Subcutaneous adipose tissue (tissue), 4 donors: Measurements from ENCODE around the gene DPYSL5. TPM values are rescaled to one million over a fixed set of nuclear protein-coding genes. Genes with fewer than 3 reads are reported as not detected.

Experiments used
- CTCF ChIP-seq: fragments of 450-650 bp; IDR thresholded peaks from one replicate; pipeline ENCODE4 v1.5.1; 2016; ENCODE audit warnings: low read depth, mild to moderate bottlenecking, control low read depth, antibody characterized with exemption, moderate library complexity
- total RNA-seq, 4 donors: library from RNA; depleted of rRNA; stranded (reverse); fragments of >200 nt; gene quantifications; one replicate each; pipeline ENCODE4 v1.1.0, GENCODE V29; 2016

DPYSL5 gene
- total RNA-seq, 4 donors from 2014 or later = not detected

DNA sequence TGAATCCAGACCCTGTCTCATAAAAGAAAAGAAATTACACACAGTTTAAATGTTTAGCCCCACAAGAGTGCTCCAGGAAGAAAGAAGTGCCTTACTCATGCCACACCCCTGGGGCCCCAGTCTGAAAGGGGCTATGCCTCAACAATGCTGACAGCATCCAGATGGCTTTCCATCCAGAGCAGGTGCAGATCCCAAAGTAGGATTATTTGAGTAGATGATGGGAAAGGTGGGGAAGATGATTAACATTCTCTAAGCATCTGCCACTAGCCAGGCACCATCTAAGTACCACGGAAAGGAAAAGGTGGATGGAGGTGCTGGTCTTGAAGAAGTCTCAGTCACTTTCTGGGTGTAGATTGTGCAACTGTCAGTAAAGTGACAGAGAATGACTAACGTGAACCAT lies 16.3 kb downstream of the DPYSL5 start:
- no peak for TF ChIP-seq CTCF

GRCh38 chr2:26864646-26865045 lies 16.7 kb downstream of the DPYSL5 start:
- TF ChIP-seq CTCF = no peak

- TF ChIP-seq CTCF = no peak
Observed at GRCh38 chr2:26870585-26871095, 22.7 kb downstream of the DPYSL5 start.

DNA sequence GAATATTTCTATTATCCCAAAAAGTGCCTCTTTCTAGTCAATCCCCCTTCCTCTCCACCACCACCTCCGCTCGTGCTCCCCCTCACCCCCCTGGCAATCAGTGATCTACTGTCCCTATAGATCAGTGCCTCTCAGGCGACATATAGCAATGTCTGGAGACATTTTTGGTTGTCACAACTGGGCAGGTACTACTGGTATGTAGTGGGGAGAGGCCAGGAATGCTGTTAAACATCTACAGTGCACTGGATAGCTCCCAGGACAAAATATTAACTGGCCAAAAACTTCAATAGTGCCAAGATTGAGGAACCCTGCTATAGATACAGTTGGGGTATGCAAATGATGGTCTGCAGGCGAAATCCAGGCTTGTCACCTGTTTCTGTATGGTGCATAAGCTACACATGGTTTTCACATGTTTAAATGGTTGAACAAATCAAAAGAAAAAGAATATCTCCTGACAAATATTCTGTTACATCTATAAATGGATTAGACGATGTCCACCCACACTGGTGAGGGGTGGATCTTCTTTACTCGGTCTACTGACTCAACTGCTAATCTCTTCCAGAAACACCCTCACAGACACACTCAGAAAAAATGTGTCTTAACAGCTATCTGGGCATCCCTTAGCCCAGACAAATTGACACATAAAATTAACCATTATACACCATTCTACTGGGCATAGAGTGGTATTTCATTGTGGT lies 25.5 kb downstream of the DPYSL5 start:
- TF ChIP-seq CTCF = no peak

DNA sequence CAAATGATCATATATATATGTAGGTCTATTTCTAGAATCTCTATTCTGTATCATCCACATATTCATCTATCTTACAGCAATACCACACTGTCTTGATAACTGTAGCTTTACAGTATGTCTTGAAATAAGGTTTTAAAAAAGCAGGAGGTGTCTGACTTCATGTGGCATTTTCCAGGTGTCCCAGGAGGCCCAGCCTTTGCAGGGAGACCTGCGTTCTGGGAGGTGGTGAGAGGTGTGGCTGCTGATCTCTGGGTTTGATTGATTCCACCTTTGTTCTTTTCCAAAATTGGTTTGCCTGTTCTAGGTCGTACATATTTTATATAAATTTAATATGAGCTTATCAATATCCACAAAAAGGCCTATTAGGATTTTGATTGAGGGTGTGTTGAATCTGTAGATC lies 26.6 kb downstream of the DPYSL5 start:
- no peak for TF ChIP-seq CTCF

- TF ChIP-seq CTCF = no peak
Observed at GRCh38 chr2:26875065-26875634, 27.2 kb downstream of the DPYSL5 start.

- TF ChIP-seq CTCF = no peak
Observed at GRCh38 chr2:26875808-26876207, 27.9 kb downstream of the DPYSL5 start.
